Sigmoid colon (tissue), 4 donors: ENCODE data around the gene RAB14.

Experiments
- CTCF ChIP-seq, 4 experiments: fragments of 450-650 bp in 3 of 4; fragments of 200-600 bp in 1 of 4; IDR thresholded peaks; one replicate each; pipeline ENCODE4 v1.5.1; 2016 to 2019; ENCODE audit warnings: antibody characterized with exemption in 4 of 4, mild to moderate bottlenecking in 3 of 4, moderate library complexity in 2 of 4
- EP300 ChIP-seq, 4 donors: sonication (generic); formaldehyde crosslinking; IDR thresholded peaks; one replicate each; pipeline ENCODE4 v1.6.1; 2017; ENCODE audit warnings: antibody characterized with exemption in 4 of 4
- POLR2A ChIP-seq, 2 donors: fragments of 450-650 bp; IDR thresholded peaks; one replicate each; pipeline ENCODE4 v1.6.1; 2016; ENCODE audit warnings: antibody characterized with exemption in 2 of 2, mild to moderate bottlenecking in 2 of 2, moderate library complexity in 2 of 2
- POLR2AphosphoS5 ChIP-seq, 4 donors: sonication (generic); formaldehyde crosslinking; IDR thresholded peaks; one replicate each; pipeline ENCODE4 v1.6.1; 2017; ENCODE audit warnings: antibody characterized with exemption in 4 of 4

DNA sequence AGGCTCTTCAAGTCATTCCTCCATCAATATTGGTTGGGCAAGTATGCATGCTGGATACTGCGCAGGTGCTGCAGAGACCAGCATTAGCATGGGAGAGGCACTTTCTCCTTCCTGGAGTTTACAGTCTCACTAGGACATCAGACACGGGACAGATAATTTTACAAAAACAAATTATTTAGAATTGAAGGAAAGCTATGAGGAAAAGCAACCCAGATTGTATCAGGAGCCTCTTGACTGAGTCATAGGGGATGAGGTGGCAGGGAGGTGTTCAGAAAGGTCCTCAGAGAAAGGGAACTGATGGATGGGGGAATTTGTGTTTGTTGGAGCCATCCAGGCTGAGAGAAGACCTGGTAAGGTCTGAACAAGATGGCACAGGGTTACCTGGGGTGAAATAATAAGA lies 24.5 kb upstream of the RAB14 start:
- TF ChIP-seq CTCF (IDR thresholded peaks at IDR 0.05) (no peak), POLR2AphosphoS5 (IDR thresholded peaks at IDR 0.05) (no peak), POLR2A (IDR thresholded peaks at IDR 0.05) (no peak), EP300 (IDR thresholded peaks at IDR 0.05) (no peak)
